ENCODE data around the gene AGPAT2.

GRCh38 chr9:136684339-136684738, 2.9 kb downstream of the AGPAT2 start:
- TF ChIP-seq CTCF (conservative IDR thresholded peaks at IDR 0.05), result no peak
- TF ChIP-seq EZH2 (IDR thresholded peaks at IDR 0.05; ENCODE audit: low read depth), result no peak
